Fibroblast of skin of right biceps (primary cell): ENCODE measurements around the gene HRH1.
"Not testable (repeated sequence)": the region's sequence is repeated elsewhere in the genome, so short reads cannot be mapped to it uniquely, and the experiment has no call there.

ENCODE experiments used
- DNase-seq: peaks from one replicate; pipeline ENCODE4 v3.0.0-alpha.2; 2013

The HRH1 gene

DNA sequence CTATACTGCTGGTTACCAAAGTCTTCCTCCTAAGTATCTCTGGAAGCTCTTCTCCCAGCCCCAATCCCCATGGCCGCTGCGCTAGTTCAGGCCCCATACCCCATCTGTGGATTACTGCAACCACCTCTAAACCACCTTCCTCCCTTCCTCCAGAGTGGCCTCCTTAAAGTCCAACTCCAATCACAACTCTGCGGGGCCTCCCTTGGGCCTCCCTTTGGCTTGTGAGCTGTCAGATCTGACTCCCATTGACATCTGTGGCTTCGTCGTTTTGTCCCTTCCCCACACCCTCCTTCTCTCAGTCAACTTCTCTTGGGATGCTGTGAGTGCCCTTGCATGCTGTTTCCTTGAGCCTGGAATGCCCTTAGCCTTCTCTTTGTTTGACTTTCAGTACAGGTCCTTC is 9.3 kb upstream of the HRH1 start:
- DNase-seq, result no peak

DNA sequence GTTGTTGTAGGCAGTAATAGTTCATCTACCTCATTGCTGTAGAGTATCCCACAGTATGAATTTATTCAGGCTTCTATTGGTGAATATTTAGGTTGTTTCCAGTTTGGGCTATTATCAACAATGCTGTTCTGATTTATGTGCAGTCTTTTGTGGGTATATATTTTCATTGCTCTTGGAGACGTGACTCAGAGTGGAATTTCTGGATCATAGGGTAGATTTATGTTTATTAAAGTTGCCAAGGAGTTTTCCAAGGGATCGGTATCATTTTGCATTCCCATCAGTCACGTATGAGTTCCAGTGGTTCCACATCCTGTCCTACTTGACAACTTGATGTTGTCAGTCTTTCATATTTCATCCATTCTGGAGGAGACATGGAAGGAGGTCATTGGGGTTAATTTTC is 8.4 kb upstream of the HRH1 start:
- DNase-seq, result peak; percentile 97

DNA sequence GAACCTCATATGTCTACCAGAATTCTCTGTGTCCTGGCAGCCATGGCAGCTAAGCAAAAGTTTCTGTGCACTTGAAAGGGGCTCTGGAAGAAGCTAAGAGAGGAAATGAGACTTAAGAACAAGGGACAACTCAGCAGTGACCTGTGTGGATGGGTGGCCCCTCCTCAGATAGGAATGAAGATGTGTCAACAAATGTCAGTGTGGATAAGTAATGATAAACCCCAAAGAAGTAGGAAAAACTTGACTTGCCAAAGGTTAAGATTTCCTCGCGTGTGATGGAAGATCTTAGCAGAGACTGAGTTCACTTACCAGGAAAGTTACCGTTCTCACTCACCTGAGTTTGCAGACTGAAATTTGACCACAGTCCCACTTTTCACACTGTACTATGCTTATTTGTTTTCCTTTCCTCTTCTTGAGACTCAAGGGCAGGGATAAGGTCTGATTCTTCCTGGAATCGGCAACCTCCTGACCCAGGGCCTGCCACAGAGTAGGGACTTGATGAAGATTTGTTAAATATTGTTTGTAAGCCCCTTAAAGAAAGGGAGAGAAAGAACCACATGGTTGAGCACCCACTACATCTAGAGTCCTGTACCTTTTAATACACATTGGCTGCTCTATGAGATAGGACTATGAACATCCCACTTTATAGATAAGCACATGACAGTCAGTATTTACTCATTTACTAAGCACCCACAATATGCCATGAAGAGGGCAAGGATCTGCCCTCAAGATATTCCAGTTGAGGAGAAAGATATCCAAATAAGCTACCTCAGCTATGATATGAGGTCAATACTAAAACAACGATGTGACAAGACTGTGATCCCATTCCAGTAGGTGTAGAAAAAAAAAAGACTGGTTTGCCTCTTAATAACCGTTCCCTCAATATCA is 7.3 kb upstream of the HRH1 start:
- peak; percentile 38 for DNase-seq

DNA sequence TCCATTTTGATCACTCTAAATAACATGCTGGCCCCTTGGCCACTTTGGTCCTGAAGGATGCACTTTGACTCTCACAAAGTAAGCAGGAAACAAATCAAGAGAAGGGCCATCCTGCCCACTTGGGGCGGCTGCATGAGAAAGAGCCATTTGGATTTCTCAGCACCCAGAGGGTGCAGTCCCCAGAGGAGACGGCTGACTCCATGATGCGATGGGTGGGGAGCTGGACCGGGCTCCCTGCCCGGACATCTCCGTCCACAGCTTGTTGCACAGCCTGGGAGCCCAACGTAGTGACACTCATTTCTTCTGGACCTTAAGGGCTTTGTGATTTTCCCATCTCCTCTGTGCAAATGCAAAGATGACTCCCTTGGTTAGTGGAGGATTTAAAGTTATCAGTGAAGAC is 4.0 kb upstream of the HRH1 start:
- DNase-seq, result no peak

DNA sequence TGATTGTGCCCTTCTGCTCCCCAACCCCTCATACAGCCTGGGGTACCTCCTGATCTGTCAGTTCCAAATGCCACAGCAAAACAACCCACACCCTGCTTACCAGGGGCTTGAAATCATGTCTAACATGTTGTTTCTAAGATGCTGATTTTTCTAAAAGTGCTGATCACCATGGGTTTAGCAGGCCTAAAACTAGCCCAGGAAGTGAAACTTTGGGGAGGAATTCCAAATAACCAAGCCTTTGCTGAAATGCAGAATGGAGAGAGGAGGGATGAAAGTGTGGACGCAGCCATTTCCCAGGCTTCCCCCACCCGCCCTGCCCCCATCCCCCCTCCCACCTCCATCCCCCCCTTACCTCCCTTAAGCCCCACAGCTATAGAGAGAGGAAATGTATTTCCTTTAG is 2.0 kb upstream of the HRH1 start:
- no peak for DNase-seq

DNA sequence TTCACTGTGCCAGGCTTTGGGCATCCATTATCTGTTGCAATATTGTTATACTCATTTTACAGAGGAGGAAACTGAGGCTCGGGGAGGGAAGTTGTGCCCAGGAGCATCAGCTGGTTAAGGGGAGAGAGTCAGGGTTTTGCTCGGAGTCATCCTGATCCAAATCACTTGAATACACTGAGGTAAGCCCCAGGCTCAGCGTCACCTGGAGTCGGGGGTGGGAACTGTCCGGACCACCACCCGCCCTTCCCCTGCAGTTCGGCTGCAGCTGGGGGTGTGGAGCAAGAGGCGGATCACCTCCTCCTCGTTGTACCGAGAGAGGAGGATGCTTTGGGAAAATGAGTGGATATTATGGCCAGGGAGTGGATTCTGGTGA is 646 bp downstream of the HRH1 start:
- DNase-seq, result peak; percentile 40

DNA sequence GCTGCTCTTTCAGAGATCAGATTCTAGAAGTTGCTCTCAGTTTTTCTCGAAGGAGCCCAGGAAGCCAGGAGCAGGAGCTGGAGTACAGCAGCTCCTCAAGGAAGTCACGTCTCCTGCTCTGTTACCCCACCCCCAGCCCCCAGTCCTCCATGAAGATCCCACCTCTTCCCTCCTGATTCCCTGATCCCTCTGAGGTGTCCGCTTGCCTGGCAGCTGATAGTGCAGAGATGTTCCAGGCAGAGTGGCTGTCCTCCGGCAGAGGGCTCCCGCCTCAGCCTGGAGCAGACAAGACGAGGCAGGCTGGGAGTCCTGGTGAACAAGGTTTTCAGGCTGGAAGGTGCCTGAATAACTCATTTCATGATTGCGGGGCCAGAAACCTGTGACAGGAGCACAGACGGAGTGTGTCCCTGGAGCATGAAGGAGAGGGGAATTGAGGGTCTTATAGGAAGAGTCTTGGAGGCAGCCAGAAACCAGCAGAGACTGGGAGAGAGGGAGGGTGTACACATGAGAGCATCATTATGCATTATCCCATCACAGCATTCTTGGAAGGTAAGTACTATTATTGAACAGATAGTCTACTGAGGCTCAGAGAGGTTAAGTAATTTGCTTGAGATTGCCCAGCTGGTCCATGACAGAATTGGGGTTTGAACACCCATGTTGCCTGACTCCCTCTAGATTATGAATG is 1.2 kb downstream of the HRH1 start:
- DNase-seq, result peak; percentile 89

DNA sequence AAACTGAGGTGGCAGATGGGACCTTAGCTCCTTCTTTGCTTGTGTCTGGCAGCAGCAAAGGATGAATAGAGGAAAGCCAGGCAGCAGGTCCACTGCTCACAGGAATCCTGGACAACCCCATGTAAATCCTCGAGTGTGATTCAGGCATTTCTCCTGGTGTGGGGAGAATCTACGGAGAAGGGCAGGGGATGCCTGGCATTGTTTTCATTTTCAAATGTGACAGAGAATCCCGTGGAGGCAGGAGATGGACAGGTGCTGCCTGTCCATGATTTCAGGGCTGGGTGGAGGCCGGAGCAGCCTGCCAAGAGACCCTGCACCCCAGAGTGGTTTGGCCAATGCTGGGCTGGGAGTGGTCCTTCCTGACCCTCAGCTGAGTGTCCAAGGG is 1.7 kb downstream of the HRH1 start:
- no peak for DNase-seq

DNA sequence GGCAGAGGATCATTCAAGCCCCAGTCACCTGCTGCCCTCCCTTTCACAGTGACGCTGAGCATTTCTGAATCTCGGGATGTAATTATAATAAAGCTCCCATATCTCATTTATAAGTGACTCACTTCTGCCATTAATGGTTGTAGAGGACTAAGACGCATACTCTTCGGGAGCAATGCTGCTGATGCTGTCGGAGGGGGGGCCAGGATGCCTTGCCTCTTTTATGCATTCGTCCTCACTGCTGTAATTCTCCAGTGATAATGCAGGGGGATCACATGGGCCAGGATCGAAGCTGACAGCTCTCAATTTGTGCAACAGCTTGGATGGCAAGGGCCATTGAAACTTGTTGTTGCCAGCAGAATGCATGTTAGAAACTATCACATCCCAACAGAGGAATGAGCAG is 3.1 kb downstream of the HRH1 start:
- DNase-seq, result no peak

DNA sequence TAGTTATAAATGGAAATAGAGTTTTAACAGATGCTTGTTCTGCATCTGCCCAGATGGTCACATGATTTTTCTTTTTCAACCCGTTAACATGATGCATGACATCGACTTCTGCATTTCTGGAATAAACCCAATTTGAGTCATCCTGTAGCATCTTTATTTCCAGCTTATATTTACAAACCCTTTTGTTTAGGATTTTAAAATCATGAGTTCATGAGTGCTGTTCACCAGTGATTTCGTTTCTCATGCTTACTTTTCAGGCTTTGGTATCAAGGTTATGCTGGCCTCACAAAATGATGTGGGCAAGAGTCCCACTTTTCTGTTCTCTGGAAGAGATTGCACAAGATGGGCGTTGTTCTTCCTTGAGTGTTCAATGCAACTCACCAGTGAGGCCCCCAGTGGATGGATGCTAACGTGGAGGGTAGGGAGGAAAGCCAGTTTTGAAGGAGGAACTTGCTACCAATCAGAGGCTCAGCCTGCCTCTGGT is 5.2 kb downstream of the HRH1 start:
- peak; percentile 80 for DNase-seq

DNA sequence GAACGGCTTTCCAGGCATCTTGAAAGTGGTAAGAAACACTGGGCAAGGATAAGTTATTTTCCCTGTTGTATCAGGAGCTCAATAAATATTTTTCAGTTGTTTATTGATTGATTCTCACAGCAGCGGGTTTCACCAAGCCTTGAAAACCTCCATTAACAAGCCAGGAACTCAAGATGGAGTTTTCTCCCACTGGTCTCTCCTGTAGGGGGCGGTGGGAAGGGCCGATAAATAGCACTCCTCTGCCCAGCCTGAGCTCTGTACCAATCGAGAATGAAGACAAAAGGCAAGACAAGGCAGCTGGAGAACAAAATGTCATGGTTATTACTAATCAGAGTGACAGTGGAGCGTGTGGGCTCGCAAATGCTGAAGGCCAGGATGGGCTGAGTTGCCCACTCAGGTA is 7.4 kb downstream of the HRH1 start:
- DNase-seq, result no peak

DNA sequence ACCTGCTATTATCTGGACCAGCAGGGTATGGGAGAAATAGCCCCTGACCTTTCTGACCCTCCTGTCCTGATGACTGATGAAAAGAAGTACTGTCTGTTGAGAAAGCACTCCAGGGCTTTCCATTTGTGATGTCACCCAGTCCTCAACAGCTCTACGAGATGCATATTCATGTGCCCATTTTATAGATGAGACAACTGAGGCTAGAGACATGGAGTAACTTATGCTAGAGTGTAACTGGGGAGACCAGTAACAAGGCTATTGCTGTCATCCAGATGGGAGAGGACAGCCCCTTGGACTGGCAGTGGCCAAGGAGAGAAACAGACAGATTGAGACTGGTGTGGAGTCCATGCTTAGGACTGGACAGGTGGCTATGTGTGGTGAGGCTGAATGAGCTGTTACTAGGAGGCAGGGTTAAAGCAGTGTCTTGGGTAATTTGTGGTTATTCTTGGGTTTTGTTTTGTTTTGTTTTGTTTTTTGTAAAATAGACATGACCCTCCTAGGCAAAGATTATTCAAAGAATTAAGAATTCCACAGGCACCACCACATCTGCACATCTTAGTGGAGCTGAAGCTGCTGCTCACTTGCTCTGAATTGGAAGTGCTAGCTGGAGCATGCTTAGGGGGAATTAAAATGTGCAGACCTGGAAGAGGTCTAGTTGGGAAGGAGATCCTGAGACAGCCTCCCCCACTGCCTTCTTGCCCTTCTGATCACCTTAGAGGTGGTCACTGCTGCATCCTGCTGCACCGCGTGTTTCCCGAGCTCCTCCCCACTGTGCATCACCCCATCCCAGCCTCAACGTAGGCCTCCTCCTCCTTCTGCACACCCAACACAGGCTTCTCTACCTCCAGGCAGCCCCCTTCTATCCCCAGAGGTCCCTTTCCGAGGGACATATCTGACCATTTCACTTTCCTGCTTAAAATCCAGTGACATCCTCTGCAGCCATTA is 8.4 kb downstream of the HRH1 start:
- DNase-seq, result no peak

DNA sequence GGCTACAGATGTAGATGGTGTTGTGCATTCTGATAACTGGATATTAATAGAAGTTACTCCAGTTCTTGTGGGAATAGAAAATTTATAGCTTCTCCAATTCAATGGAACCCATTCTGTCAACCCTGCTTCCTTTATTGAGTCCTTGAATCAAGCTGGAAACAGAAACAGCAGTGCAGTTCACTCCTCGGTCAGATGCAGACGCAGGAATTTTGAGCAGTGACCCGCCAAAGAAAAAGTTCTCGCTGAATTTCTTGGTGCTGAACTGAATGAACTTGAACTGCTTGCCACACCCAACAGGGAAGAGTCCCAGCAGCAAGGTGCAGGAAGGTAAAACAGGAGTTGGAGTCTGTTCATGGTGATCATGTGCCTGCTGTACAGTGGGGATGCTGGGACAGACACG is 10.3 kb downstream of the HRH1 start:
- DNase-seq, result no peak

DNA sequence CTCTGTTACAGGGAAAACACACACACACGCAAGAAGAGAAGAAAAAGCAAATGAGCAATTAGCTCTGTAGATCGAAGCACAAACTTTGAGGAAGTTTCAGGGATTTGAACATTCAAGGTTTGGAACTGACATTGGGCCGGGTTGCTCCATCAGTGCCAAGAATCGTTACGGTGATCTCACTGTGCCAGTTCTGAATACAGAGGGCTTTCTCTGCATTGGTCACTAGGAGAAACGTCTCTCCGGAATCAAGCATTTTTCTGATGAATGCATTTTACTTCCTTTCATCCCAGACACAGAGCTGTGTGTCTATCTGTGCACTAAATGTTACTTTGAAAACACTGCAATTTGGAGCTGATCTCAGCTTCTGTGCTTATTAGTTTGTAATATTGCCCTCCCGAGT is 11.2 kb downstream of the HRH1 start:
- no peak for DNase-seq

DNA sequence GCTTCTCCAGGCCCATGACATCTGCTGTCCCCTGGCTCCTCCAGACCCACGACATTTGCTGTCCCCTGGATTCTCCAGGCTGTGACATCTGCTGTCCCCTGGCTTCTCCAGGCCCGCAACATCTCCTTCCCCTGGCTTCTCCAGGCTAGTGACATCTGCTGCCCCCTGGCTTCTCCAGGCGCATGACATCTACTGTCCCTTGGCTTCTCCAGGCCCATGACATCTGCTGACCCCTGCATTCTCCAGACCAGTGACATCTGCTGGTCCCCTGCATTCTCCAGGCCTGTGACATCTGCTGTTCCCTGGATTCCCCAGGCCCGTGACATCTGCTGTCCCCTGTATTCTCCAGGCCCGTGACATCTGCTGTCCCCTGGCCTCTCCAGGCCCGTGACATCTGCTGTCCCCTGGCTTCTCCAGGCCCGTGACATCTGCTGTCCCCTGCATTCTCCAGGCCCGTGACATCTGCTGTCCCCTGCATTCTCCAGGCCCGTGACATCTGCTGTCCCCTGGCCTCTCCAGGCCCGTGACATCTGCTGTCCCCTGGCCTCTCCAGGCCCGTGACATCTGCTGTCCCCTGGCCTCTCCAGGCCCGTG is 12.6 kb downstream of the HRH1 start:
- not testable (repeated sequence) for DNase-seq

DNA sequence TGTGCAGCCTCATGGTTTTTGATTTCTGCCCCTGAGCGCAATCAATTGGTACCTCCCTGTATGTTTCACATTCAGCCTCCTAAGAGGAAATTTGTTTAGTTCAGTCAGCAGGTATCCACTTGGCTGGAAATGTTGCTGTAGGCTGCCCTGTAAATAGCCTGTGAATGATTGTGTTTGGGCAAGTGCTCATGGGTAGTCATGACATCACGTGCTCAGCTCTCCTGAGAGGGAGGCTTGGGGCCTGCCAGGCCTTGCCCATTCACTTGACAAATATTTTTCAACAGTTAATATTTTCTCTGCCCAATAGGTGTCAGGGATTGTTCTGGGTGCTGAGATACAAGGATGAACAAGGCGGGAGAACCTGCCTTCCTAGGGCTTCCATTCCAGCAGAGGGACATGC is 13.3 kb downstream of the HRH1 start:
- no peak for DNase-seq

DNA sequence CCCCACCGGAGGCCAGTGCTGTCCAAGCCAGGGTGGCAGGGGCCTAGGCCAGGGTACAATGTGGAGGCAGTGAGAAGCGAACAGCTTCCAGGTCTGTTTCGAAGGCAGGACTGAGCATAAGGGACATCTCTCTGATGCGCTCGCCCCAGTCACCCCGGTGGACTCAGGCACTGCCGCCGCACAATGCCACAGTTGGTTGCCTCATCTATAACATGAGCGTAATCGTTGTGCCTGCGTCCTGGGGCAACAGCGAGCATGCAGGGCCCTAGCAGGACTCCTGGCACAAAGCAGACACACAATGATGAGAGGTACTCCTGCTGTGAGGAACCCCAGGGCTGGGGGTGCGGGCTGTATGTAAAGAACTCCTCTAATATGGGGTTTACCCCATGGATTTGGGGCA is 14.1 kb downstream of the HRH1 start:
- no peak for DNase-seq

DNA sequence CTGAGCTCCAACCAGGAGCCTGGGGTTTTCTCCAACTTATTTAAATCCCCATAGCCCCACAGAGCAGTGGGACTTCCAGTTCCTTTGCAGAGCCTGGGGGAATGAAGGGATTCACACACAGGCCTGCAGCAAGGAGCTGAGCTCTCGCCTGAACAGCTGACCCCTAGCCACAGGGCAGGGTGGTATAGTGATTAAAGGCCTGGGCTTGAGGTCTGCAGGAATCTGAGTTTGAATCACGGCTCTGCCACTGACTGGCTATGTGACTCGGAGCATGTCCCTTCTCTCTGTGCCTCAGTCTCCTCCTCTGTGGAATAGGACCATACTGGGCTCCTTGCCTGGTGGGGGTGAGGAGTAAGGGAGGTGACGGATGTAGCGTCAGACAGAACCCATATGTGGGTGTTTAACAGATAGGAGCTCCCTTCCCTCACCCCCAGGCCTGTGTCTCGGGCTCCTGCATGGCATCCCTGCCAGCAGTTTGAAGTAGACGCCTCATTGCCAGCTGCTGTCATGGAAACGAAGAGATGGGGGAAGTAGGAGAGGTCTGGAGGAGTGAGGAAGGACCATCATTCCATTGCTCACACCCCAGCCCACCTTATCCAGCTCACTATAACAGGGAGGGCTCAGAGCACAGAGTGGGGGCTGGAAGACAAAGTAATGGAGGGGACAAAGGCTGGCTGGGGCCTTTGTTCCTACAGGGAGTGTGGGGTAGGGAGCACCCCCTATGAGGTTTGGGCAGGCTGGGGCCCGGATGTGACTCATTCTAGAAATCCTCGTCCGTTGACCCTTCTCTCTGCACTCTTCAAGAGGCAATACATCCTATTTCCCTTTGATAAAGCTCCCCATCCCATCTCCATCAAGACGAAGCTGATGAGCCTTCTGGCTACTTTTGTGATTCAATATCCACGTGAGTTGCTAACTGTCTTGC is 14.8 kb downstream of the HRH1 start:
- peak; percentile 33 for DNase-seq

DNA sequence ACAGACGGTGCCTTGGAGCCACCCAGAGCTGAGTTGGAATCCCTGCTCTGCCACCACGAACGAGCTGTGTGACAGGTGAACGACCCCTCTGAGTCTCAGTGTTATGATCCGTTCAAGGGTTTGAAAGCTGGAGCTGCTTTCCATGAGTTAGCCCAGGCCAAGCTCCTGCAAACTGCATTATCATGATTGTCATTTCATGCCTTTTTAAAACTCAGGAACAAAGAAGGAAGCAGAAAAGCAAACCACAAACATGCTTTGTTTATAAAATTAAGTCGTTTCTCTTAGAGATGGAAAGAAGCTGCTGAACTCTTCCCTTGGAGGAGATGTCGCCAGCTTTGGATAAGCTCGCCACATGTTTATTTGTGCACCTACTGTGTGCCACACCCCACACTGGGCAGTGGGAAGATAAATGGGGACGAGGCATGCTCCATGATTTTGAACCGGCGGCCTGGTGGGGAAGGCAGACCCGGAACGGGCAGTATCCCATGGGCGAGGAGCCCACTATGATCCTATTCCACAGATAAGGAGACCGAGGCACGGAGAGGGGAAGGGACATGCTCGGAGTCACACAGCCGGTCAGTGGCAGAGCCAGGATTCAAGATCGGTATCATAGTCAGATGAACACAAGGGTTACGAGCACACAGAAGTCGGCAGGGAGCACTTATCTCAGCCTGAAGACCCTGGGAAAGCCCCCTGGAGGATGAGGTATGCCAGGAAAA is 15.9 kb downstream of the HRH1 start:
- DNase-seq, result no peak

DNA sequence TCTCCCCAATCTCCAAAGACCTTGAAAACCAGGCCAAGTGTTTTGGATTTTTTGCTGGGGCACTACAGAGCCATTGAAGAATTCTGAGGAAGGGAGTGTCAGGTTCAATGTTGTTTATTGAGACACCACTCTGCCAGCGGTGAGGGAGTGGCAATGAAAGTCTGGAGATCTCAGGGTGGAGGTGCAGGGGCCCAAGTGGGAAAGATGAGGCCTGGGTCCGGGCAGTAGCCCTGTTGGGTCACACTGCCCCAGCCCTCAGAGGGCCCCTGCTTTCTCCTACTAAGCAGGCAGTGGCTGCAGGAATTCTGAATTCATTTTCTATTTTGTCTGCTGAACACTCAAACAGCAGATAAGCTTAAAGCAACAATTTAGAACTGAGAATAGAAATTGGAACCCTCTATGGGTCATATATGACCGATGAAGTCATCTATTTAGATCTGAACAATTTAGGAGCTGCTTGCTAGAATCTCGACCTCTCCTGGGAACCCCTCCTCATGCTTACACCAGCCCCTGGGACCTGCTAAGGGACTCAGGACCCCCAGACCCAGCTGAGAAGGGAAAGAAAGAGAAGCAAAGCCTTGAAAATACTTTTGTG is 17.9 kb downstream of the HRH1 start:
- DNase-seq, result no peak
